Endodermal cell (in vitro differentiated cells): ENCODE results near the gene TSPAN9. TPM values are rescaled to one million over a fixed set of nuclear protein-coding genes. Genes with fewer than 3 reads are reported as not detected.

Experiments
- DNase-seq: peaks from one replicate; pipeline ENCODE4 v3.0.0-alpha.2; 2017
- H3K27ac ChIP-seq: 2 replicates; pipeline ENCODE4 v1.5.1; 2013; ENCODE audit warnings: mild to moderate bottlenecking, low read depth, low read length, moderate library complexity
- H3K27me3 ChIP-seq: 2 replicates; pipeline ENCODE4 v1.6.1; 2013; ENCODE audit warnings: mild to moderate bottlenecking, low read length, moderate library complexity; ENCODE audit not compliant: insufficient read depth, control insufficient read depth, poor library complexity, severe bottlenecking
- H3K36me3 ChIP-seq: 2 replicates; pipeline ENCODE4 v1.7.0; 2013; ENCODE audit warnings: mild to moderate bottlenecking, low read length, moderate library complexity; ENCODE audit not compliant: control insufficient read depth, insufficient read depth
- H3K4me1 ChIP-seq: one replicate; pipeline ENCODE4 v1.7.0; 2013; ENCODE audit warnings: low read length; ENCODE audit not compliant: control insufficient read depth, insufficient read depth
- H3K4me3 ChIP-seq: 2 replicates; pipeline ENCODE4 v1.5.1; 2013; ENCODE audit warnings: mild to moderate bottlenecking, low read length, moderate library complexity
- H3K9ac ChIP-seq: 2 replicates; pipeline ENCODE4 v1.6.1; 2013; ENCODE audit warnings: mild to moderate bottlenecking, low read length, moderate library complexity; ENCODE audit not compliant: poor library complexity, severe bottlenecking; ENCODE audit errors: extremely low read depth
- H3K9me3 ChIP-seq: 2 replicates; pipeline ENCODE4 v1.6.1; 2013; ENCODE audit warnings: mild to moderate bottlenecking, low read length, moderate library complexity; ENCODE audit not compliant: control insufficient read depth
- H3K27ac Mint-ChIP-seq: 2 replicates; pipeline ENCODE4 v1.8.0; 2020; ENCODE audit warnings: mixed read lengths
- H3K27me3 Mint-ChIP-seq: 2 replicates; pipeline ENCODE4 v1.8.0; 2021; ENCODE audit warnings: mild to moderate bottlenecking, mixed read lengths; ENCODE audit not compliant: insufficient read depth
- H3K36me3 Mint-ChIP-seq: 2 replicates; pipeline ENCODE4 v1.8.0; 2020; ENCODE audit warnings: low read depth, mixed read lengths
- H3K4me1 Mint-ChIP-seq: 2 replicates; pipeline ENCODE4 v1.8.0; 2020; ENCODE audit warnings: mixed read lengths
- H3K4me3 Mint-ChIP-seq: 2 replicates; pipeline ENCODE4 v1.8.0; 2020; ENCODE audit warnings: mild to moderate bottlenecking, moderate library complexity, mixed read lengths
- H3K9me3 Mint-ChIP-seq: 2 replicates; pipeline ENCODE4 v1.8.0; 2020; ENCODE audit warnings: mild to moderate bottlenecking, mixed read lengths
- CTCF ChIP-seq: fragments of 200-600 bp; sonication (generic); conservative IDR thresholded peaks from 2 replicates; pipeline ENCODE4 v1.5.0; 2021; ENCODE audit warnings: antibody characterized with exemption, mild to moderate bottlenecking
- WGBS, 2 experiments: methylation state at CpG; one replicate each; pipeline versions ENCODE4 v1.1.5 to v1.1.7; 2013; ENCODE audit warnings: missing lambda C conversion rate in 2 of 2, mixed read lengths in 1 of 2; ENCODE audit not compliant: insufficient coverage in 1 of 2, insufficient read length in 1 of 2; 5-methylcytosine and 5-hydroxymethylcytosine counted together
- total RNA-seq, 2 donors: library from RNA; stranded (reverse); fragmentation: NEBNext Ultra II Directional in 1 of 2; extraction: Animal tissue kit (Norgen Biotek cat#: 25700) in 1 of 2; gene quantifications; 2 replicates in 1 of 2; 3 replicates in 1 of 2; pipeline ENCODE4 v1.2.1, GENCODE V29; 2021

Gene TSPAN9
- total RNA-seq, 2 donors from 2014 or later, result 31.9 to 80.8 TPM

GRCh38 chr12:3263939-3264922, 187.1 kb downstream of the TSPAN9 start:
- peak overlapping the region; percentile 44 for H3K27ac Mint-ChIP-seq
- peaks cover 7% of the 10 kb centered on the region for H3K4me1 Mint-ChIP-seq

GRCh38 chr12:3265406-3265805, 188.2 kb downstream of the TSPAN9 start:
- no peak overlapping the region for H3K9ac ChIP-seq
- H3K27me3 ChIP-seq, result no peaks in the 10 kb centered on the region
- no peak for TF ChIP-seq CTCF
- H3K4me3 ChIP-seq, result no peak overlapping the region
- H3K36me3 Mint-ChIP-seq, result no peaks in the 10 kb centered on the region
- no peak for DNase-seq
- no peaks in the 10 kb centered on the region for H3K27me3 Mint-ChIP-seq
- H3K4me1 Mint-ChIP-seq, result peaks cover 9% of the 10 kb centered on the region
- no peaks in the 10 kb centered on the region for H3K4me1 ChIP-seq
- H3K27ac Mint-ChIP-seq, result no peak overlapping the region
- no peaks in the 10 kb centered on the region for H3K9me3 Mint-ChIP-seq
- H3K4me3 Mint-ChIP-seq, result no peak overlapping the region
- H3K36me3 ChIP-seq, result no peaks in the 10 kb centered on the region
- no peaks in the 10 kb centered on the region for H3K9me3 ChIP-seq
- 92 to 100% methylated on average over 1 to 8 of the region's 8 CpGs for WGBS, 2 experiments
- no peak overlapping the region for H3K27ac ChIP-seq

More at GRCh38 chr12:3263939-3264922, 187.1 kb downstream of the TSPAN9 start:
- Mint-ChIP-seq H3K9me3 (no peaks in the 10 kb centered on the region), H3K4me3 (no peak overlapping the region), H3K27me3 (no peaks in the 10 kb centered on the region), H3K36me3 (no peaks in the 10 kb centered on the region)
- no peak overlapping the region for H3K27ac ChIP-seq
- TF ChIP-seq CTCF, result no peak
- no peak for DNase-seq
- 90% methylated on average over 18 to 35 of the region's 35 CpGs for WGBS, 2 experiments
- H3K4me1 ChIP-seq, result no peaks in the 10 kb centered on the region
- H3K9me3 ChIP-seq, result no peaks in the 10 kb centered on the region
- no peaks in the 10 kb centered on the region for H3K27me3 ChIP-seq
- H3K36me3 ChIP-seq, result no peaks in the 10 kb centered on the region
- no peak overlapping the region for H3K4me3 ChIP-seq
- no peak overlapping the region for H3K9ac ChIP-seq

- Mint-ChIP-seq H3K36me3 (no peaks in the 10 kb centered on the region), H3K27me3 (no peaks in the 10 kb centered on the region), H3K4me3 (no peak overlapping the region), H3K9me3 (no peaks in the 10 kb centered on the region), H3K27ac (no peak overlapping the region), H3K4me1 (peaks cover 9% of the 10 kb centered on the region)
- Histone ChIP-seq H3K4me3 (no peak overlapping the region), H3K27ac (no peak overlapping the region), H3K9me3 (no peaks in the 10 kb centered on the region), H3K27me3 (no peaks in the 10 kb centered on the region), H3K9ac (no peak overlapping the region), H3K36me3 (no peaks in the 10 kb centered on the region), H3K4me1 (no peaks in the 10 kb centered on the region)
- no peak for TF ChIP-seq CTCF
- DNase-seq, result no peak
- 81 to 97% methylated on average over 3 to 8 of the region's 8 CpGs for WGBS, 2 experiments
These were observed 189.5 kb downstream of the TSPAN9 start for GRCh38 chr12:3266638-3267037.
